ENCODE measurements around the gene CHD5. TPM values are rescaled to one million over a fixed set of nuclear protein-coding genes. Genes with fewer than 3 reads are reported as not detected.

Gene CHD5
- polyA plus RNA-seq, 3 donors from 2014 or later: 0.12 TPM; not detected in 2

DNA sequence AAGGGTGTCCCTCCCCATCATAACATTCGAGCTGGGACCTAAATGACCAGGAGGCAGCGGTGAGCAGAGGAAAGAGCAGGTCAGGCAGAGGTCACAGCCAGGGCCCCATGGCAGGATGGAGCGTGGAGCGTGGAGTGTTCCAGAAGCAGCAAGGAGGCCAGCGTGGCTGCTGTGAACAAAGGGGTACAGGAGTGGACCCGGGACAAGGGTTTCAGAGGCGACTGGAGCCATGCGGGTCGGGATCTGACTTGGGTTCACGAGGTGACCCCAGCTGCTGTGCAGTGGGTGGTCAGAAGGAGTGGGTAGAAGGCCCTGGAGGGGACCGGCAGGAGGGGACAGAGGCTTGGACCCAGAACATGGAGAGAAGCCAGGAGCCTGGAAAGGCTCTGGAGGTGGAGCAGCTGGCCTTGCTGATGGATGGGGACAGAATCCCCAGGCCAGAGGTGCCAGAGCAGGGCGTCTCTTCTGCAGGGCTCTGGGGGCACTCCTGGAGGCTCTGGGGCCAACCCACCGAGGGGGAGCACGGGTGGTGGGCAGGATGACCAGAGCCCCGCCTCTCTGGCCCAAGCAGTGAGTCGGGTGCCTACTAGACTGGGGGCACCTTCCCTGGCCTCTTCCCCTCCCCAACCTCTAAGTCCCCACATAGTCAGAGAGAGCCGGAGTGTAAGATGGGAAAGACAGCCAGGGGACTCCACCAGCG, 2.3 kb downstream of the CHD5 start:
- Mint-ChIP-seq H3K27me3 (ENCODE audit: low read depth in 3 of 3) (peaks cover 11 to 17% (median 12%) of the 10 kb centered on the region in 3 donors), H3K4me3 (peak overlapping the region in 2 of 5 donors; percentile 41 to 44), H3K9me3 (peaks cover 0 to 2% (median 0%) of the 10 kb centered on the region in 6 donors), H3K4me1 (peaks cover 8 to 18% of the 10 kb centered on the region in 2 donors), H3K36me3 (peaks cover 0 to 3% (median 0%) of the 10 kb centered on the region in 3 donors), H3K27ac (peak overlapping the region in 1 of 6 donors; percentile 77)
- no peak for DNase-seq

DNA sequence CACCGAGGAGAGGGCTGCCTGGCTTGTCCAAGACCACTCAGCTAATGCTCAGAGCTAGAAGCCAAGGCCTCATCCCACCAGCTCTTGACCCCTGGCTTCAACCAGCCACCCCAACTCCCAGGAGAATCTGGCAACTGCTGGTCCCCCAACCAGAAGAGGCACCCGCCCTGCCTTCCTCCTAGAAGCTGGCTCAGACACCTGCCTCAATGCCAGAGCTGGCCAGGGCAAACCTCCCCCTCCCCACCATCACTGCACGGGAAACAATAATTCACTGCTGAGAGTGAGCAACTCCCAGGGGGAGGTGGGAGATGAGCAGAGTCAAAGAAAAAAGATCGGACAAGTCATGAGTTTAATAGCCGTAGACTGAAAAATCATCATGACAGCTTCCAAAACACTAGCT, 3.3 kb downstream of the CHD5 start:
- Mint-ChIP-seq H3K27me3 (ENCODE audit: low read depth in 3 of 3) (peaks cover 11 to 17% (median 12%) of the 10 kb centered on the region in 3 donors), H3K4me1 (peaks cover 7 to 17% of the 10 kb centered on the region in 2 donors), H3K27ac (no peak overlapping the region), H3K36me3 (peaks cover 0 to 3% (median 0%) of the 10 kb centered on the region in 3 donors), H3K9me3 (peaks cover 0 to 2% (median 0%) of the 10 kb centered on the region in 6 donors), H3K4me3 (no peak overlapping the region)
- DNase-seq: no peak

DNA sequence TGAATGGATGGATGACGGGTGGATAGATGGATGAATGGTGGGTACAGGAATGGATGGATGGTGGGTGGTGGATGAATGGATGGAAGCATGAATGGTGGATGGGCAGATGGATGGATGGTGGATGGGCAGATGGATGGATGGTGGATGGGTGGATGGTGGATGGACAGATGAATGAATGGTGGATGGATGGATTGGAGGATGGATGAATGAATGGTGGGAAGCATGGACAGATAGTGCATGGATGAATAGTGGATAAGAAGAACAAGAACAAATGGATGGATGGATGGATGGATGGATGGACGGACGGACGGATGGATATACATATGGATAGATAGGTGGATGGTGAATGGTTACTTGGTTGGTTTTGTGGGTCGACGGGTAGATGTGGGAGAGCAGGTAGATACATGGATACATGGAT, 4.7 kb downstream of the CHD5 start:
- no peak overlapping the region for H3K27ac Mint-ChIP-seq
- peaks cover 0 to 3% (median 0%) of the 10 kb centered on the region in 3 donors for H3K36me3 Mint-ChIP-seq
- H3K9me3 Mint-ChIP-seq: peaks cover 0 to 2% (median 0%) of the 10 kb centered on the region in 6 donors
- DNase-seq: no peak
- peaks cover 0 to 5% of the 10 kb centered on the region in 2 donors for H3K4me1 Mint-ChIP-seq
- no peak overlapping the region for H3K4me3 Mint-ChIP-seq
- peaks cover 4 to 15% (median 10%) of the 10 kb centered on the region in 3 donors for H3K27me3 Mint-ChIP-seq (ENCODE audit: low read depth in 3 of 3)

DNA sequence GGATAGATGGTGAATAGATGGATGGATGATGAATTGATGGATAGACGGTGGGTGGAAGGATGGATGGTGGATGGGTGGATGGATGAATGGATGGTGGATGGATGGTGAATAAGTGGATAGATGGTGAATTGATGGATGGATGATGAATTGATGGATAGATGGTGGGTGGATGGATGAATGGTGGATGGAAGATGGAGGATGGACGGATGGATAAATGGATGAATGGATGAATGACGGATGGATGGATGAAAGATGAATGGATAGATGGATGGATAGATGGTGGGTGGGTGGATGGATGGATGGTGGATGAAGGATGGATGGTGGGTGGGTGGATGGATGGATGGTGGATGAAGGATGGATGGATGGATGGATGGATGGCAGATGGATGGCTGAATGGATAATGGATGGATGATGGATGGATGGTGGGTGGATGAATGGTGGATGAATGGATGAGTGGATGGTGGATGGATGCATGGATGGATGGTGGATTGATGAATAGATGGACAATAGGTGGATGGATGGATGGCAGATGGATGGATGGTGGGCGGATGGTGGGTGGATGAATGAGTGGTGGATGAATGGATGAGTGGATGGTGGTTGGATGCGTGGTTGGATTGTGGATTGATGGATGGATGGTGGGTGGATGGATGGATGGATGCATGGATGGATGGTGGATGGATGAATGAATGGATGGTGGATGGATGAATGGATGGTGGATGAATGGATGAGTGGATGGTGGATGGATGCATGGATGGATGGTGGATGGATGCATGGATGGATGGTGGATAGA, 5.3 kb downstream of the CHD5 start:
- DNase-seq: no peak
- Mint-ChIP-seq H3K4me3 (no peak overlapping the region), H3K27me3 (ENCODE audit: low read depth in 3 of 3) (peaks cover 4 to 15% (median 10%) of the 10 kb centered on the region in 3 donors), H3K9me3 (peaks cover 0 to 2% (median 0%) of the 10 kb centered on the region in 6 donors), H3K36me3 (peaks cover 0 to 3% (median 0%) of the 10 kb centered on the region in 3 donors), H3K27ac (no peak overlapping the region), H3K4me1 (peaks cover 0 to 5% of the 10 kb centered on the region in 2 donors)

DNA sequence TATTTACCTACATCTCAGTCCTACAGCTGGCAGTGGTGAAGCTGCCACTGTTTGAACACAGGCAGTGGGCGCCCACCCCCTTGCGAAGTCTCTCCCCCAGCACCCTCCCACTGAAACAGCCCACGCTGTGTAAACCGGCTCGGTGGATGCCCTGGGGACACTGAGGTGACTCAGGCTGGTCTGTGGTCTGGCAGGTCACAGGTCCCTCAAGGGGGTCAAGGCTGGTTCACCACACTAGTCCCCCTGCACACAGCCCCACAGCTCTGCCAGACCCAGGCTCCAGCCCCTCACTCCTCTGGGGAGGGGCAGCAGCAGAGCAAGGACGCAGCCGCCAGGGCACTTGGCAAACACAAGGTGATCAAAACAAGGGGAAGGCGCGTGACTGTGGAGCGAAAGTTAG, 7.6 kb downstream of the CHD5 start:
- peaks cover 0 to 1% of the 10 kb centered on the region in 2 donors for H3K4me1 Mint-ChIP-seq
- H3K27ac Mint-ChIP-seq: no peak overlapping the region
- H3K9me3 Mint-ChIP-seq: peaks cover 0 to 2% (median 0%) of the 10 kb centered on the region in 6 donors
- H3K27me3 Mint-ChIP-seq (ENCODE audit: low read depth in 3 of 3): peaks cover 2 to 12% (median 6%) of the 10 kb centered on the region in 3 donors
- H3K4me3 Mint-ChIP-seq: no peak overlapping the region
- H3K36me3 Mint-ChIP-seq: peaks cover 0 to 2% (median 0%) of the 10 kb centered on the region in 3 donors
- DNase-seq: no peak

DNA sequence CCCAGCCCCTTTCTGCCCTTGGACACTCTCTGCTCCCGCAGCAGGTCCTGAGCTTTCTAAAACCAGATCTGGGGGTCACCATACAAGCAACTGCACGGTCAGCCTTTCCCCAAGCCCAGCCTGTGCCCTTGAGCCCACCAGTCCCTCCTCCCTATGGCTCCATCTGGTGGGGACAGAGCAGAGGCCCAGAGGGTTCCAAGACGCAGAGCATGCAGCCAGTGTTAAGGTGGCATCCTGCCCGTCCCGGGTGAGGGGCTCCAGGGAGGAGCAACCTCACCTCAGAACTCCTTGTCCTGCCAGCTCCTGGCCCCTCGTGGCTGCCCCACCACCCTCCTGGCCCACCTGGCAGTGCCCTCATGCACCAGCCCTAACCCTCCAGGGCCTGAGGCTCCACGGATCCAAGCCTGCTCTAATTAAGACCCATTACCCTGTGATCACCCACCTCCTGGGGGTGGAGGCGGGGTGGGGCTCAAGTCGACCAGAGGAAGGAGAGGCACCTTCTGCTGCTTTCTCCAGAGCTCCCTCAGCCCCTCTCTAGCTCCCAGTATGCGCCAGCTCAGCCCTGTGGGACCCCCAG, 8.5 kb downstream of the CHD5 start:
- H3K9me3 Mint-ChIP-seq: no peaks in the 10 kb centered on the region
- no peak overlapping the region for H3K4me3 Mint-ChIP-seq
- H3K27ac Mint-ChIP-seq: no peak overlapping the region
- peaks cover 2 to 4% (median 3%) of the 10 kb centered on the region in 3 donors for H3K27me3 Mint-ChIP-seq (ENCODE audit: low read depth in 3 of 3)
- no peaks in the 10 kb centered on the region for H3K36me3 Mint-ChIP-seq
- H3K4me1 Mint-ChIP-seq: no peaks in the 10 kb centered on the region
- DNase-seq: no peak

DNA sequence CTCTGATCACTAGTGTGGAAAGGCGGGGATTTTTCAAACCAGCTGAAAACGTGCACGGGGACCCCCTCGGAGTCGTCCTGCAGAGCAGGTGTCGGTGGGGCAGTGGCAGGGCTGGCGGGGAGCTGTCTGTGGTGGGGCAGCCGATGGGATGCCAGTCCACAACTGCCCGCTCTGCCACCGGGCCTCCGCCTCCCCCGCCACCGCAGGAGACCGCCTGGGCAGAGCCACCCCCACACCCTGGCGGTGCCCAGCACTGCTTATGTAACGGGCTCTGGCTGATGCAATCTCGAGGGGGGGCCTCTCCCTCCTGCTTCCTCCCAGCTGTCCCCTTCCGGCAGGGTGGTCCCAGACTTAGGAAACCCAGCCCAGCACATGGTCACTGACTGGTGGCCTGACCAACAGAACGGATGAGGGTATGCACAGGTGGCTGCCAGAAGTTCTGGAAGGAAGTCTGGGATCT, 9.3 kb downstream of the CHD5 start:
- Mint-ChIP-seq H3K4me1 (no peaks in the 10 kb centered on the region), H3K9me3 (no peaks in the 10 kb centered on the region), H3K27me3 (ENCODE audit: low read depth in 3 of 3) (peaks cover 0 to 2% (median 1%) of the 10 kb centered on the region in 3 donors), H3K4me3 (no peak overlapping the region), H3K36me3 (no peaks in the 10 kb centered on the region), H3K27ac (no peak overlapping the region)
- DNase-seq: no peak

DNA sequence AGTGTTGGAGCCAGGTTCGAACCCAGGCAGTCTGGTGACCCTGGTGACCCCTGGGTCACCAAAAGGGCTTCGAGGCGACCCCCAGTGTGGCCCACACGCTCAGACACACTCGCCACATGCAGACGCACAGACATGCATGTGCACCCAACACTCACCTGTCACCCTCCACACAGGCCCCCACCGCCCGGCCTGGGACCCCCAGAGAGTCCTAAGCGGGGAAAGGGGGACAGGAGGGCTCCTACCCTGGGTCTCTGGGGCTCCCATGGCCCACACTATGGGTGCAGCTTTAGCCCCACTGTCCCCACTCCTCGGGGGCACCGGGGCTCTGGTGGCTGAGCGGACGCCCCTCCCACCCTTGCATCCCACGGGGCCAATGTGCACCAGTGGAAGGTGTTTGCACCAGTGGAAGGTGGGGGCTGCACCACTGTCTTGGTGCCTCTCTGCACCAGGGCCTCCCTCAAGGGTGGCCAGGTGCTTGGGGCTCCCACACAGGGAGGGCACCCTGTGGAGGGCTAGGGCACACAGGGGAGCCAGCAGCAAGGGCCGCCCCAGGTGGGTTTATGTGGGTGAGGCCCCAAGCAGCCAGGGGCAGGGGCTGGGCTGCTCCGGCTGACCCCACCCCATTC, 9.9 kb downstream of the CHD5 start:
- Mint-ChIP-seq H3K4me3 (no peak overlapping the region), H3K27ac (no peak overlapping the region), H3K27me3 (ENCODE audit: low read depth in 3 of 3) (peaks cover 0 to 3% (median 2%) of the 10 kb centered on the region in 3 donors), H3K36me3 (no peaks in the 10 kb centered on the region), H3K4me1 (no peaks in the 10 kb centered on the region), H3K9me3 (no peaks in the 10 kb centered on the region)
- no peak for DNase-seq

DNA sequence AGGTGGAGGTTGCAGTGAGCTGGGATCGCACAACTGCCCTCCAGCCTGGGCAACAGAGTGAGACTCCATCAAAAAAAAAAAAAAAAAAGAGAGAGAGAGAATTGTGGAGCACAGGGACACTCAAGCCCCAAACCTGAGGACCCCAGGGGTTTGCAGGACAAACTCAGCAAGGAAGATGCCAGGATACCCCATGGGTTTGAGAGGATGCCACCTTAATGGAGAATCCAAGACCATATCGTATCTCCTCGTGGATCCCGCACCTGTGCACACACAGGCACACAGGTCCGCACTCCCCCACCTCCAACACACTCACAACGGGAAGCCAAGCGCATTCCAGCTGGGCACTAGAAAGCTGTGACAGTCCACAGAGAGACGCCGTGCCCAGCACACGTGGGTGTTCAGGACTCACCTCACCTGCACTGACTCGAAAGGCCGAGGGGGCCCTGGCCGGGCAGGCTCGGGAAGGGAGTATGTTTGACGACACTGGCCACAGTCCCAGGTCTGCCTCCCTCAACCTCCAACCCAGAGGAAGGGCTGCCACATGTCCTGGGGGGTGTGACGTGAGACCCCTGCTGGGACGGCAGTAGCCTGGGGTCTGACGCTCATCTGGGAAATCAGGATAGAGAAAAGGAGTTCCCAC, 11.1 kb downstream of the CHD5 start:
- peaks cover 0 to 7% (median 3%) of the 10 kb centered on the region in 3 donors for H3K27me3 Mint-ChIP-seq (ENCODE audit: low read depth in 3 of 3)
- no peaks in the 10 kb centered on the region for H3K36me3 Mint-ChIP-seq
- H3K4me1 Mint-ChIP-seq: no peaks in the 10 kb centered on the region
- H3K27ac Mint-ChIP-seq: no peak overlapping the region
- H3K9me3 Mint-ChIP-seq: no peaks in the 10 kb centered on the region
- DNase-seq: no peak
- H3K4me3 Mint-ChIP-seq: no peak overlapping the region

DNA sequence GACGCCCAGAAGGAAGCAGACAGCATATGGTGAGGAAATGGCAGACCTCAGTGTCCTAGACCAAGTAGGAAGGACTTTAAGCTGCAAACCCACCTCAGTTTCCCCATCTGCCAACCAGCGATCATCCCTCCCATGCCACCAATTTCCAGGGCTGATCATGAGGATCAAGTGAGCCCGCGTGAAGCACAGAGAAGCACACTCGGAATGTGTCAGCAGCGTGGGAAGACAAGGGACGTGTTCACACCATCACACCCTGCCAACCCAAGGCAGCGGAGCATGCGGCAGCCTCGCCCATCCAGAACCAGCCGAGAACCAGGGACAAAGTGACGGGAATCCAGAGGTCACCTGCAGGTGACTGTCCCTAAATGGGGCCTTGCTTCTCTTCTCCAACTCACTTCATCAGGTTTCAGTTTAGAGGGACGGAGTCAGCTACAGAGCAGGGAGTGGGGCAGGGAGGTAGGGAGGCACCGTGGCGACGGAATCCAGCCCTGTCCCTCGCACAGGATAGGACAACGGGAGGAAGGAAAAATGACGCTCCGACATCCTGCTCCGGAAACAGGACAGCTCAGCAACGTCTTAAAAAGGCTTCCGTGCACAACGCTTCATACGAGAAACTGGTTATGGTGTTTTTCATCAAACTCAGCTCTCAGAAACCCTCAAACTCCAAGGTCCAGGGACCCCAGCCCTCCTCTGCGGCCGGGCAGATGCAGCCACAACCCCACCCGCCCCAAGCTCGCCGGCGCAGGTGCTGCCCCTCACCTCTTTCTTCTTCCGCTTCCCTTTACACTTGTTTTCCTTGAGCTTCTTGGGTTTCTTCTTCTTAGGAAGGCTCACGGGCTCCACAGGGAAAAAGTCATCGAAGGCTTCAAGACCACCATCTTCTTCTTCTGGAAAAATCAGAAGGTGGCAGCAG, 12.5 kb downstream of the CHD5 start:
- Mint-ChIP-seq H3K27me3 (ENCODE audit: low read depth in 3 of 3) (peaks cover 0 to 7% (median 3%) of the 10 kb centered on the region in 3 donors), H3K27ac (no peak overlapping the region), H3K36me3 (no peaks in the 10 kb centered on the region), H3K4me1 (no peaks in the 10 kb centered on the region), H3K4me3 (no peak overlapping the region), H3K9me3 (no peaks in the 10 kb centered on the region)
- no peak for DNase-seq

DNA sequence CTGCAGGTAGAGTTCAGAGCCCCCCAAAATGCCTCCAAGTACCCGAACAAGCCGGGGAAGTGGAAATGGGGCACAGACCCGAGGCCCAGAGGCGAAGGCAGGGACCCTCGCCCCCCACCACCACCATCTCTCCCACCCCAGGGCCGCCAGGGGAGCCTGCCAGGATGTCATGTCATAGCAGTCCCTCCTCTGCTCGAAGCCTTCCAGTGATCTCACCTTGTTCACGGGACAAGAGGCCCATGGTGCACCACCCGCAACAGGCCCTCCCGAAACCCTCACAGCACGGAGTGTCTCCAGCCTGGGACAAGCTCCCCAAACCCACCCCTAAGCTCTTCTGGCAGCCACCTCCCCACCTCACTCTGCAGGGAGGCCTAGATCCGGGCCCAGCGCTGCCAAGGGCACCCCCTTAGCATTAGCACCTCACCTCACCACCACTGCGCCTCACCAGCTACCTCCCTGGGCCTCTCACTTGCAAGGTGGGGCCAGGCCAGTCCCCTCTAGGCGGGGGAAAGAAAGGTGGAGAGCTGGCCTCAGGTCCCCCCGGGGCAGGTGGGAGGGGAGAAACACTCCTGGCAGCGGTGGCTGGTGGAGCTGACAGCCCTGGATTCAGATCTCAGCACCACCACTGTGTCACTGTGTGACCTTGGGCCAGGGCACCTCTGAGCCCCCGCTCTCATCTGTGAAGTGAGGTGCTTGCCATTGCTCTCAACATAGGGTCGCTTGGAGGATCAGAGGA, 13.3 kb downstream of the CHD5 start:
- H3K27me3 Mint-ChIP-seq (ENCODE audit: low read depth in 3 of 3): peaks cover 0 to 9% (median 7%) of the 10 kb centered on the region in 3 donors
- no peak for DNase-seq
- H3K4me3 Mint-ChIP-seq: no peak overlapping the region
- H3K9me3 Mint-ChIP-seq: no peaks in the 10 kb centered on the region
- no peak overlapping the region for H3K27ac Mint-ChIP-seq
- no peaks in the 10 kb centered on the region for H3K4me1 Mint-ChIP-seq
- H3K36me3 Mint-ChIP-seq: no peaks in the 10 kb centered on the region

DNA sequence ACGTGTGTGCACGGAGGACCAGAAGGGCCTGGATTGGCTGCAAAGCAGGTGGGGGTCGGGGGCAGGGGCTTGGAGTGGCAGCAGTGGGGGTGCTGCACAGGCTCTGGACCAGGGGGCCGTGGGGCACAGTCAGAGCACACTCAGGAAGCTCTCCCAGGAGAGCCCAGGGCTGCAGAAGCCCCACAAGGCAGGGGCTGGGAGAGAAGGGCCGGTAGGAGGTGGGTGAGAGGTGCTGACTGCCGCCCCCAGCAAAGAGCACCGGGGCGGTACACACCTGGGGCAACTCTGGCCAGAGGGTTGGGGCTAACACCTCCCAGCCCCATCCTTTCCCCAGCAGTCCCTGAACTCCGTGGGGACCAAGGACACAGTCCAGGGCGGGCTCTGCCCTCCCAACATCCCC, 13.9 kb downstream of the CHD5 start:
- Mint-ChIP-seq H3K4me1 (no peaks in the 10 kb centered on the region), H3K27ac (no peak overlapping the region), H3K9me3 (no peaks in the 10 kb centered on the region), H3K4me3 (no peak overlapping the region), H3K36me3 (no peaks in the 10 kb centered on the region), H3K27me3 (ENCODE audit: low read depth in 3 of 3) (peaks cover 0 to 8% (median 5%) of the 10 kb centered on the region in 3 donors)
- no peak for DNase-seq

Measured in immature natural killer cell (primary cell).